IMR-90 (cell line): ENCODE measurements around the gene SEC14L1. TPM values are rescaled to one million over a fixed set of nuclear protein-coding genes. Genes with fewer than 3 reads are reported as not detected.

Experiments used
- ATAC-seq: fragments of 200-7000 bp; cut with Tn5 transposase; 2 replicates; pipeline ENCODE4 v1.9.1; 2020; ENCODE audit warnings: low read depth, mild to moderate bottlenecking, moderate library complexity
- BruUV-seq: library from RNA; stranded (reverse); fragments of 400-500 nt; replicated peaks from 2 replicates; lab custom pipeline; 2021; lab: Mats Ljungman, UMichigan
- CTCF ChIA-PET: fragments of 300-600 bp; formaldehyde crosslinking; extraction: SDS; loops from one replicate; lab custom pipeline; 2021; ENCODE audit warnings: antibody characterized with exemption; lab: Yijun Ruan, JAX
- POLR2A ChIA-PET: fragments of 300-600 bp; sonication (Branson Sonifier 250); formaldehyde crosslinking; loops from one replicate; lab custom pipeline; 2022; ENCODE audit warnings: antibody characterized with exemption; ENCODE audit not compliant: unreplicated experiment; lab: Charles Lee
- DNase-seq: peaks from one replicate; pipeline ENCODE4 v3.0.0; 2013
- H2AFZ ChIP-seq: replicated peaks from 2 replicates; pipeline ENCODE3; 2013; ENCODE audit warnings: low read length, mild to moderate bottlenecking; ENCODE audit not compliant: poor library complexity
- H2AK5ac ChIP-seq: 2 replicates; pipeline ENCODE4 v1.6.1; 2013; ENCODE audit warnings: low read depth, low read length, inconsistent platforms
- H2AK9ac ChIP-seq: replicated peaks from 2 replicates; pipeline ENCODE3; 2013; ENCODE audit warnings: mild to moderate bottlenecking, low read depth, low read length, moderate library complexity; ENCODE audit not compliant: poor library complexity
- H2BK120ac ChIP-seq: 2 replicates; pipeline ENCODE4 v1.6.1; 2013; ENCODE audit warnings: low read depth, low read length, inconsistent platforms
- H2BK15ac ChIP-seq: 3 replicates; pipeline ENCODE4 v1.6.1; 2013; ENCODE audit warnings: low read depth, low read length, inconsistent platforms
- H2BK20ac ChIP-seq: 2 replicates; pipeline ENCODE4 v1.6.1; 2013; ENCODE audit warnings: low read depth, mild to moderate bottlenecking, inconsistent platforms, low read length, moderate library complexity
- H2BK5ac ChIP-seq: 2 replicates; pipeline ENCODE4 v1.6.1; 2013; ENCODE audit warnings: mild to moderate bottlenecking, low read depth, low read length, inconsistent platforms; ENCODE audit not compliant: poor library complexity, severe bottlenecking
- H3K14ac ChIP-seq: replicated peaks from 2 replicates; pipeline ENCODE4 v1.6.1; 2013; ENCODE audit warnings: low read depth, low read length, inconsistent platforms
- H3K18ac ChIP-seq: 2 replicates; pipeline ENCODE4 v1.6.1; 2013; ENCODE audit warnings: low read depth, low read length, control low read depth
- H3K23ac ChIP-seq: 2 replicates; pipeline ENCODE4 v1.6.1; 2013; ENCODE audit warnings: low read depth, low read length, inconsistent platforms
- H3K27ac ChIP-seq: 2 replicates; pipeline ENCODE4 v1.5.1; 2013; ENCODE audit warnings: mild to moderate bottlenecking, control low read depth, low read length; ENCODE audit not compliant: insufficient read depth
- H3K27me3 ChIP-seq: 2 replicates; pipeline ENCODE4 v1.6.1; 2013; ENCODE audit warnings: low read length; ENCODE audit not compliant: control insufficient read depth, insufficient read depth
- H3K36me3 ChIP-seq: 2 replicates; pipeline ENCODE4 v1.6.1; 2013; ENCODE audit warnings: low read length, mixed read lengths; ENCODE audit not compliant: control insufficient read depth, insufficient read depth
- H3K4ac ChIP-seq: 2 replicates; pipeline ENCODE4 v1.6.1; 2013; ENCODE audit warnings: low read depth, low read length, inconsistent platforms
- H3K4me1 ChIP-seq: 2 replicates; pipeline ENCODE4 v1.6.1; 2013; ENCODE audit warnings: low read length, mixed read lengths; ENCODE audit not compliant: control insufficient read depth, insufficient read depth
- H3K4me2 ChIP-seq: 2 replicates; pipeline ENCODE4 v1.6.1; 2013; ENCODE audit warnings: low read depth, mild to moderate bottlenecking, control low read depth, low read length, moderate library complexity
- H3K4me3 ChIP-seq: 2 replicates; pipeline ENCODE4 v1.5.1; 2013; ENCODE audit warnings: low read depth, mild to moderate bottlenecking, control low read depth, low read length, moderate library complexity; ENCODE audit not compliant: insufficient read depth
- H3K56ac ChIP-seq: 2 replicates; pipeline ENCODE4 v1.6.1; 2013; ENCODE audit warnings: low read length, inconsistent platforms; ENCODE audit not compliant: insufficient read depth; ENCODE audit errors: extremely low read depth
- H3K79me1 ChIP-seq, 2 experiments: 2 replicates each; pipeline ENCODE4 v1.6.1; 2013; ENCODE audit warnings: low read length in 2 of 2, inconsistent platforms in 1 of 2, low read depth in 1 of 2
- H3K9ac ChIP-seq: 2 replicates; pipeline ENCODE4 v1.6.1; 2013; ENCODE audit warnings: low read depth, low read length, control low read depth
- H3K9me1 ChIP-seq: 2 replicates; pipeline ENCODE4 v1.6.1; 2013; ENCODE audit warnings: low read length, inconsistent platforms; ENCODE audit not compliant: insufficient read depth
- H3K9me3 ChIP-seq: 2 replicates; pipeline ENCODE4 v1.6.1; 2013; ENCODE audit warnings: low read length; ENCODE audit not compliant: control insufficient read depth, insufficient read depth
- H4K20me1 ChIP-seq: 2 replicates; pipeline ENCODE4 v1.6.1; 2013; ENCODE audit warnings: low read length, inconsistent platforms; ENCODE audit not compliant: insufficient read depth
- H4K5ac ChIP-seq: 2 replicates; pipeline ENCODE4 v1.6.1; 2013; ENCODE audit warnings: mild to moderate bottlenecking, low read depth, low read length, control low read depth
- H4K8ac ChIP-seq, 2 experiments: 2 replicates each; pipeline ENCODE4 v1.6.1; 2013; ENCODE audit warnings: low read depth in 2 of 2, low read length in 2 of 2, control low read depth in 1 of 2, inconsistent platforms in 1 of 2
- H4K91ac ChIP-seq: 2 replicates; pipeline ENCODE4 v1.6.1; 2013; ENCODE audit warnings: low read depth, low read length, inconsistent platforms; ENCODE audit not compliant: insufficient read depth
- BHLHE40 ChIP-seq: fragments of 150-350 bp; IDR thresholded peaks from 2 replicates; pipeline ENCODE4 v1.6.1; 2016; ENCODE audit warnings: mild to moderate bottlenecking, low read depth, low read length
- CEBPB ChIP-seq: IDR thresholded peaks from 2 replicates; pipeline ENCODE4 v1.6.1; 2012; ENCODE audit warnings: low read depth, low read length, improper control_type of control experiment
- CHD1 ChIP-seq: IDR thresholded peaks from 2 replicates; pipeline ENCODE4 v1.6.1; 2012; ENCODE audit warnings: low read depth, low read length, improper control_type of control experiment
- CTCF ChIP-seq: conservative IDR thresholded peaks from 2 replicates; pipeline ENCODE4 v1.5.1; 2012; ENCODE audit warnings: mild to moderate bottlenecking, low read depth, low read length, improper control_type of control experiment
- ELK1 ChIP-seq: fragments of 150-350 bp; IDR thresholded peaks from 2 replicates; pipeline ENCODE4 v1.6.1; 2016; ENCODE audit warnings: low read depth, mild to moderate bottlenecking, low read length, moderate library complexity, borderline replicate concordance
- MXI1 ChIP-seq: IDR thresholded peaks from 2 replicates; pipeline ENCODE4 v1.6.1; 2012; ENCODE audit warnings: low read depth, mild to moderate bottlenecking, low read length, moderate library complexity, borderline replicate concordance
- POLR2A ChIP-seq: IDR thresholded peaks from 2 replicates; pipeline ENCODE4 v1.6.1; 2012; ENCODE audit warnings: mild to moderate bottlenecking, low read depth, low read length
- RAD21 ChIP-seq: IDR thresholded peaks from 2 replicates; pipeline ENCODE4 v1.6.1; 2012; ENCODE audit warnings: low read length, improper control_type of control experiment
- SMC3 ChIP-seq: fragments of 150-350 bp; IDR thresholded peaks from 2 replicates; pipeline ENCODE4 v1.6.1; 2016; ENCODE audit warnings: low read depth, mild to moderate bottlenecking, antibody characterized with exemption, low read length, moderate library complexity
- USF2 ChIP-seq: fragments of 150-350 bp; IDR thresholded peaks from 2 replicates; pipeline ENCODE4 v1.6.1; 2017; ENCODE audit warnings: mild to moderate bottlenecking, antibody characterized with exemption, low read length, low read depth
- WGBS, 2 experiments: methylation state at CpG; one replicate each; pipeline versions ENCODE4 v1.1.5 to v1.1.7; 2013; ENCODE audit warnings: missing lambda C conversion rate in 2 of 2; ENCODE audit not compliant: insufficient read length in 1 of 2; ENCODE audit errors: extremely low coverage in 2 of 2; 5-methylcytosine and 5-hydroxymethylcytosine counted together
- dilution Hi-C: fragments of 300-500 bp; cut with HindIII; formaldehyde crosslinking; loops from one replicate; pipeline ENCODE4 v1.14.3; 2018; ENCODE audit warnings: low sequenced_read_pairs; ENCODE audit not compliant: unreplicated experiment
- in situ Hi-C: fragments of 300-500 bp; cut with MboI; formaldehyde crosslinking; loops from 3 replicates; pipeline ENCODE4 v1.14.3; 2019; ENCODE audit warnings: low sequenced_read_pairs, inconsistent platforms, mixed read lengths
- intact Hi-C: fragments of 100-400 bp; cut with micrococcal nuclease; formaldehyde crosslinking; loops from 2 replicates; pipeline ENCODE4 v1.10.0; 2022
- polyA plus RNA-seq, 3 experiments: library from polyadenylated mRNA; depleted of rRNA; stranded (reverse); fragments of >200 nt; gene quantifications; 2 replicates each; pipeline ENCODE4 v1.2.3, GENCODE V29; 2012; ENCODE audit warnings: low replicate concordance in 1 of 3
- total RNA-seq: library from RNA; depleted of rRNA; stranded (reverse); fragments of >200 nt; gene quantifications from 2 replicates; pipeline ENCODE4 v1.2.3, GENCODE V29; 2012

Gene SEC14L1
- total and polyA plus RNA-seq, 2 of the 4 experiments (the other 2 are of a cell fraction), result 24.9 to 35.8 TPM

DNA sequence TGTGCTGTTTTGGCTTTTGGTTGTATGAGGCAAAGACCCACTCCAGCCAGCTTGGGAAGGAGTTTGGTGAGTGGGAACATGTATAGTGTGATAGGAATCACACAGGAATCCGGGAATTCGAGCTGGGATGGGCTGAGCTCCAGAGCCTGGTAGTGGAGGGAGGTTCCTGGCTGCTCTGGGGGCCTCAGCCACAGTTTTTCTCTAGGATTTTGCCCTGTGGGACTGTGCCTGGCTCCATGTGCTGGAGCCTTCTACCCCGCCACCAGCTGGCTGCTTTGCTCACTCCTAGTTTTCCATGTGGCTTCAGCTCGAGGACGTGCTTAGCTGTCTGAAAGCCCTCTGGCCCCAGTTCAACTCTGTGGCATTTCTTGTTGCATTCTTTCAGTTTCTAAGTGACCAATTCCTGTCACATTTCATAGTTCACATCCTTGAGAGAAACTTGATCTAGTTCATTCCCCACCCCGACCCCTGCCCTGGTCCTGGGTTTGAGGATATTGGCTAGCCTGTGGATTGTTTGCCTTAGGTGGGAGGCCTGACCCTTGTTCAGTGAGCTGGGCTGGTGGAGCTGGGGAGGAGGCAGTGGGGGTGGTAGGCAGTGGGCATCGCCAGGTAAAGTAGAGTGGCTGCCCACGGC lies 5.0 kb downstream of the SEC14L1 start:
- Histone ChIP-seq H3K9me3 (no peaks in the 10 kb centered on the region), H2BK120ac (peak overlapping the region; percentile 74), H2BK5ac (peak overlapping the region; percentile 83), H3K79me1 (peaks cover 27 to 89% of the 10 kb centered on the region in 2 experiments), H2BK15ac (peak overlapping the region; percentile 37; the same call in 2 of the 3 replicates), H3K14ac (peak overlapping the region; percentile 84), H3K27me3 (no peaks in the 10 kb centered on the region), H4K8ac (peak overlapping the region; percentile 17 to 73; a peak in 2 of 4 replicates), H4K5ac (peak overlapping the region; percentile 35; the same call in 1 of the 2 replicates), H2AK5ac (peak overlapping the region; percentile 85), H3K4me3 (no peak overlapping the region), H3K27ac (peak overlapping the region; percentile 61), H3K9ac (peak overlapping the region; percentile 40), H2AK9ac (peak overlapping the region; percentile 78), H3K4me1 (peaks cover 18% of the 10 kb centered on the region), H3K18ac (peak overlapping the region; percentile 17), H3K36me3 (peaks cover 33% of the 10 kb centered on the region), H3K56ac (peak overlapping the region; percentile 29; the same call in 1 of the 2 replicates), H3K9me1 (peaks cover 24% of the 10 kb centered on the region), H3K23ac (peak overlapping the region; percentile 32), H4K20me1 (peaks cover 39% of the 10 kb centered on the region; the same call in 1 of the 2 replicates), H4K91ac (peak overlapping the region; percentile 29), H2AFZ (peak overlapping the region; percentile 21), H3K4me2 (peak overlapping the region; percentile 62), H3K4ac (peak overlapping the region; percentile 88), H2BK20ac (peak overlapping the region; percentile 27)
- in situ Hi-C loops (no loop called here), dilution Hi-C loops (no loop called here), intact Hi-C loops (no loop called here)
- peak; percentile 68 for ATAC-seq
- ChIA-PET POLR2A (no interaction called here), CTCF (interaction anchor here (0.6 to 1.0 kb wide), 2 partner anchors 17 to 57 kb away, joined by 3 to 4 read pairs; no protein-coding TSS in a partner anchor)
- 23% methylated on average over 5 of the region's 8 CpGs; no CpG with 5 or more reads in 1 of the 2 experiments for WGBS, 2 experiments
- peak; percentile 76 for DNase-seq
- TF ChIP-seq MXI1, result peak; percentile 98
- peak; percentile 16; the same call in 1 of the 2 replicates for TF ChIP-seq USF2
- TF ChIP-seq RAD21, result peak; percentile 49
- TF ChIP-seq CTCF, result peak; percentile 31
- no peak for TF ChIP-seq BHLHE40
- no peak for TF ChIP-seq CHD1
- no peak for TF ChIP-seq POLR2A
- TF ChIP-seq ELK1, result no peak
- peak; percentile 45 for TF ChIP-seq SMC3
- no peak for TF ChIP-seq CEBPB
- BruUV-seq, result no TSS peak
